HG03103 (cell line): ENCODE measurements around the gene ZIC2.

Experiments used
- ATAC-seq: cut with Tn5 transposase; IDR thresholded peaks from one replicate; pipeline ENCODE4 v1.9.1; 2021; ENCODE audit warnings: low read depth; ENCODE audit not compliant: unreplicated experiment

Gene ZIC2

DNA sequence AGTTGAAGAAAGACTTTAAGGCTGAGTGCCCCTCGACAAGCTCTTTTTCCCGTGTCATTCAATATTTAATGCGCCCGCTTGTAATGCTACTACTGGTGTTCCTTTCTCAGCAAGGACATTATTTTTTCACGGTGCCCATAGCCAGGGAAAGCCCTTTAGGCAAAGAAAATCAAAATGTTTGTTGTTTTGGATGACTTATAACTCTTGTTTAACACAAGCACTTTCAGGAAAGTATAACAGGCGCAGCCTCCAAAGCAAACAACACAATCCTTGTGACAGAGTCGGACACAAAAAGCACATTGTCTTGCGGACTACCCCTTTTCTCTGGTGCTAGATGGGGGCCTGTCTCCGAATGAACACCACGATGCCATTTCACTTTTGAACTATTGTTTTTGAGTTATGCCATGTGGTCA, 22.5 kb upstream of the ZIC2 start:
- no peak for ATAC-seq

DNA sequence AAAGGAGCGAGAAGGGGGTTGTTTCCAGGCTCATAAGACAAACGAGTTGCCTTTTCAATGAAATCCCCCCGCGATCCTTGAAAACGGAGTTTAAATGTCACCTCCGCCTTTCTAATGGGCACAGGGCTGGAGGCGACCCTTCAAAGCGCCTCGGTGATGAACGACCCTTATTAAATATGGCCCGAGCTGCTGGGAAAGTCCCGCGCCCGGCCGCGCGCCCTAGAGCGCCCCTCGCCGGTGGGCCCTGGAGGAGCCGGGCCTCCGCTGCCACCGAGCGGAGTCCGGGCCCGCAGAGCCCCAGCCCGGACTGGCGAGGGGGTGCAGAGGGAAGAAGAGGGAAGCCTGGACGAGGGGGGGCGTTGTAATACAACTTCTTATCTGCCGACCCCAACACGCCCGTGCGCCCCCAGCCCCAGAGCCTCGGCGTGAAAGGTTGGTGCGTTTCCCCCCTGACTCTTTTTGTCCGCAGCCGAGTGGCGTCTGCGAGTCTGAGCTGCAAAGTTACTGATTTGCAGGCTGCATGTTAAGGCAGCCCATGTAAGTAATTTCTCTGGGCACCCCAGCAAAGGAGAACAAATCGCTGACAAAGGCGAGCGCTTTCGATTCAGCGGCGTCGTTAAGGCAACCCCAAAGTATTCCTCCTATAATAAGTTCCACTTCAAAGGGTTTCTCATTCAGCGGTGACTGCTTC, 21.9 kb upstream of the ZIC2 start:
- ATAC-seq = no peak

DNA sequence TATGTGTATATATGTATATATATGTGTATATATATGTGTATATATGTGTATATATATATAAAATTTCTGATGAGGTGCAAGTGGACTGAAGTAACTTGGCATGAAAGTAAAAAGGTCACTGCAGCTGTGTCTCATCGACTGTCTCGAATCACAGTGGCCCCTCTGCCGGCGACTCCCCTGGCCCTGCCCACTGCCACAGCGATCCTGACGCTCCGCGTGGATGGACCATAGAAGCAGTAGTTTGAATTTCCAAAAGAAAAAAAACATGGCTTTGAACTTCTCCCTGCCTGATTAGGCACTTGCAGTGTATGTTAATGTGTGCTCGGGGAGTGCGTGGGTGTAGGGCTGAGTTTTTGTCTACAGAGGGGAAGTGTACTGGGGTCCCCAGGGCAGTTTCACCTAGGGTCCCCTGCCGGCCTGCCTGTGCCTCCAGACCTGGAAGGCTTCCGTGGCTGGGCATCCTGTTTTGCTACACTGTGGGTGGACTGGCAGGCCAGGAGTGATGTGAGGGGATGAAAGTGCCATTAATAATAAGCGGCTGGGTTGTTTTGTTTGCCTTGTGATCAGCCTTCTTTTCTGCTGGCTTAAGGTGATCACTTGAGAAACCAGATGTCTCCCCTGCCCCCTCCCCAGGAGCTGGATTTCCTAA, 20.8 kb upstream of the ZIC2 start:
- ATAC-seq = no peak

DNA sequence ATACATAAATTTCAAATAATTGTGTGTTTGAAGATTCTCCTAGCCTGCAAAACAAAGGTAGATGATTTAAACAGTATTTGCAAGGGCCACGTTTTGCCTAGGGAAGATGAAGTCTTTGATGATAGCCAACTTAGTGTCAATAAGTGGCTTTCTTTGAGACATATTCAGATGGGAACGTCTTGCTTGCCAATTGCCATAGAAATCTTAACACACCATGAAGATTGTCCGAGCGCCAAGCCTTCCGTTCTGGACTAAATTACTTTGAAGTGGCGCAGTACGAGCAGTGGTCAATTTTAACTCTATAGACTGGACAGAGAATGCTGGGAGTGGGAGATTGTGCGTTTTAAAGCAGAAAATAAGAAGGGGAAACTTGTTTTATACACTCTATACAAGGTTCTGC, 19.9 kb upstream of the ZIC2 start:
- no peak for ATAC-seq

DNA sequence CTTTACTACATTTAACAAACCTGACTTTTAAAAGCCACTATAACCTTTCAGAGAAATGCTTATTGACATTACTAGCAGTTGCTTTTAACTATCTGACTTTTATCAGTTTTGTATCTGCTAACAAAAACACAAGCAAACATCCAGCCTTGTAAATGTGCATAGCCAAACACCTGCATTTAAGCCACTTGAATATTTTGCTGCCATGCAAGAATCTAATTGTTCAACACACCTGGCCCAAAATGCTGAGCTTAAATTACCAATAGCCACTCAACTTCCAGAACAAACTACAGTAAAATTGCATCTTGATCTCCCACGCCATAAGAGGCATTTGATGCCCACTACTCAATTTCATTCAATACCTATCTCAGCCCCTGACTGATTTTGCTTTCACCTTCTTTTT, 19.3 kb upstream of the ZIC2 start:
- no peak for ATAC-seq

DNA sequence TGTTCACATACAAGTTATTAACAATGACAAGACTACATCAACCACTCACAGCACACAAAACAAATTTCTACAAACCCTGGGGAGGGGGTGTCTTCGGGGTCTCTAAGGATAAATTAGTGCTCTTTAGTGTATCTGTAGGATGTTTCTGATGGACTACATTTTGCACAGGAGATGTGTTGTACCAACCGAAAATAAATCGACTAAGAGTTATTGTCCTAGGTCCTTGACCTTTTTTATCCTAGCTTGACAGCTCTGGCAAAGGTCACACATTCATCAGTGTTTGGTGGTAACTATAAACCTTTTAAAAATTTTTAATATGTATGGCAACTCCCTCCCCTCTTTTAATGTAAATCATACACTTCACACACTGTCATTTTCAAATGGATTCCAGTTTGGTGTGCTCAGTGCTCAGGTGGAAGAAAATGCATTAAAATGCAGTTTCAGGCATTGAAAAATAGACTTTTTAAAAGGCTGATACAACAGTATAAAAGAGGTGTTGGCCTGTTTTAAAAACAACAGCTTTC, 17.7 kb upstream of the ZIC2 start:
- no peak for ATAC-seq

DNA sequence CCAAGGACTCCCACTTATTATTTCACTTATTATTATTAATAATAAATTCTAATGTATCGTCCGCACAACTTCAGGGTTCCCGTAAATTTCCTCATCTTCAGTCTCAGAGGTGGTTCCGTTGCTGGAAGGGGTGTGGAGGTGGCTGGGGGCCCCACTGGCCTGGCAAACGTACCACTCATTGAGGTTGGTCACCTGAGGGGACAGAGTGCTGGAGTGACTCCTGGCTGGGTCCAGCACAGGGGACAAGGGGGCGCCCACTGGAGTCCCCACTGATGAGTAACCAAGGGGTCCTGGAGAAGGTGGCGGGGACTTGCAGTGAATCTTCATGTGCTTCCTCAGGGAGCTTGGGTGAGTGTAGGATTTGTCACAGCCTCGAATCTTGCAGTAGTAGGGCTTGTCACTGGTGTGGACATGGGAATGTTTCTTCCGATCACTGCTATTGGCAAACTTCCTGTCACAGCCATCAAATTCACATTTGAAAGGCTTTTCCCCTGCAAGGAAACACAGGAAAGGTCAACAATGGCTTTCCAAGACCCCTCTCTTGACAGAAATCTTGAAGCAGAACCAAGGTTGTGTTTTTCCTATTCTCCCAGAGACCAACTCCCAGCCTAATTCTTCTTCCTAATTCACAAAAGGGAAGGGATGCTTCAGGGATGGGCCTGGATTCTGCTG, 16.1 kb upstream of the ZIC2 start:
- ATAC-seq = no peak

DNA sequence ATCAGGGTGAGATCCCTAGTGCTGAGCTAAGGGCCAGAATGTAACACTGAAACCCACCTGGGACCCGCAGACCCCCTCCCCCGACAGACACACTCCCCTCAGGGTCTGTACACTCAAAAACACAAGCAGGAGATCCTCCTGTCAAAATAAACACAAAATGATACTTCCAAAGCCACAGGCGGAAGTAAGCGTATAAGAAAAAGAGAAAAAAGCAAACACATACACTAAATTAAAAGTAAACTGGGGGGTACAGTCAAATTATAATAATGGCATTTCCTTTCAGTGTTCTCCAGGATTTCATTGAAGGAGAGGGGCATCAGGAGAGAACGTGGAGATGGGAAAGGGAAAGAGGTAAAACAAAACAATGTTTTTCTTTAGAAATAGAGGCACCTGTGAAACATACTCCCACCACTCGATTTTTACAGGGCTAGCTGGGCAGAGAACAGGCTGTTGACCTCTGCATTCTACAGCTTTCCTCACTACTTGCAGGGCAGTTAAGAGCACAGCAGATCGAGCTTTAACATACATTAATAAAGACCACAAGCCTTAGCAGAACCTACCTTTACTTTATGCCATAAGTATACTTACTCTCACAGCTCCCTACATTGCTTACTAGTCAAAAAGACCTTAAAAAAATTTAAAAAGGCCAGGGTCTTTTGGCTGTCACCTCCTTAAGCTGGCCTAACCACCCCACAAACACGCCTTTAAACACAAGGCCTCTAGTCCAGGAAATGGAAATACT, 15.3 kb upstream of the ZIC2 start:
- no peak for ATAC-seq

DNA sequence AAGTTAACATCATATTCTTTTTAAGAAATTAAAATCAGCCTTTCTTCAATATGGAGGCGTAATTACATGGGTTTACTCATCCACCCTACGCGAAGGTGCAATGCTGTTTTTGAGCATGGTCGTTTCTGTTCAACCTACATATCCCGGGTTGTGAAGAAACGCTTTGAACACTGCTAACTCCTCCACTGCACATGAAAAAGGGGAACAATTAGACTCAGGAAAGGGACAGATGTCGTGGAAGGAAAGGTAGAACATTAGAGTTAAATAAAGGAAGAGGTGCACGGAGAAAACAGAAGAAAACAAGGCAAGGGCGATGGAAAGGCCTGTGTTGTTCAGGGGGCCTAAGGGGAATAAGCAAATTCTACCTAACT, 14.1 kb upstream of the ZIC2 start:
- no peak for ATAC-seq

DNA sequence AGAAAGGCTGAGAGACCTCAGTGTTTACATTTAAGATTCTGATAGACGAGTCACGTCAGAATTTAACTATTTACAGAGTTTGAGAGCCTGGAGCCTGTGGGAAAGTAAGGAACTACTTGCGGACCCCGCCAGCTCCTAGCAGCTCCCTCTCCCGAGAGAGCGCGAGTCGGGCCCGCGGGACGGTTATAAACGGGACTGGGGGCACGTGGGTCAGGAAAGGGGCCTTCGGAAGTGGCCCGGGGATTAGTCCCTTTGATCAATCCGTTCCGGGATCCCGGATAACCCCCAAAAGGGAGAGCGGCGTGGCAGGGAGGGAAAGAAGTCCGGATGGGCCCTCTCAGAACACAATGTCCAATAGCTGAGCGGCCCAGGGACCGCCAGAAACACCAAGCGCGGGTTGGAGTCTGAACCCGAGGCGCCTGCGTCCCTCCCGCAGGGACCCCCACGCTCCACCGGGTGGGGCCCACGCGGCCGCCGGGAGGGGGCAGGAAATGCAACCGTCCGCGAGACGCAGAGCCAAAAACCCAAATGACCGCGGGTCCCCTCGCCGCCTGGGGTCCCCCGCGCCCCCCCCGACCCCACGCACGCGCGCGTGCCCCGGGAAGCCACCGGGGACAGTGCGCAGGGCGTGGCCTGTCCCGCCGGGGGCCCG, 13.6 kb upstream of the ZIC2 start:
- ATAC-seq = no peak

DNA sequence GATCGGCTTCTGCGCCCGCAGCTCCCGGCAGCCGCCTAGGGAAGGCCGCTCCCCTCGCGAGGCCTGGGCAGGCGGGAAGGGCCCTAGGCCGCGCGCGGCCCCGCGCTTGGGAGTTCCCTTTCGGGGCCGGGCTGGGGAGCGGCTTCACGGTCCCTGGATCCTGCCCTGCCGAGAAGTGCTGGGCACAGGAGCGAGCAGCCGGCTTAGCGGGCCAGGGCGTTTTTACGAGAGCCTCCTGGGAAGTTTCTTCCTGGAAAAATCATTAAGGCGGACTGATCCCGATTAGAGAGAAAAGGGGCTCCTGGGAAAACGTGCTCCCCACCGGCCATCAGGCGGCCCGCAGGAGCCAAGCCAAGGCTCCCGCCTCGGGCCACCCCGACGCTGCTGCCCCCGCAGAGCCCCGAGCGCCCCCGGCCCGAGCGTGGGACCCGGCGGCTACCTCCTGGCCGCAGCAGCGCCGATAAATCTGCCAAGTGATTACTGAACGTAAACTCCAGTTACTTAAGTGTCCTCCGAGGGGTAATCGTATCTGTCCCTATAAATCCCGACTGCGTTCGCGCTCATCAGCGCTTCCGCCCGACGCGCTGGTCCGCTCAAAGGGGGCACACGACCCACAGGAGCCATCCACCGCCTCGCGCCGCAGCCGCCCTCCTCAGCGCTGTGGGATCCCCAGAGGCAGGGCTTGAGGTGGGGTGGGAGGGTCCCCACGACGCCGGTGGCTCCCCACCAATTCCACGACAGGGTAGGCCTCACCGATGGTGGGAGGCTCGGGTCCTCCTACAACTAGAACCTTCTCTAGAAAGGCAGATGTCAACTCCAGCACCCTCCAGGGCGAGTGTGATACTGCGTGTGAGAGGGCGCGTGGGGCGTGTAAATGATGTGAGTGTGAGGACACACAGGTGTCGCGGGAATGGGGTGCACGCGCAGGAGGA, 12.8 kb upstream of the ZIC2 start:
- no peak for ATAC-seq

DNA sequence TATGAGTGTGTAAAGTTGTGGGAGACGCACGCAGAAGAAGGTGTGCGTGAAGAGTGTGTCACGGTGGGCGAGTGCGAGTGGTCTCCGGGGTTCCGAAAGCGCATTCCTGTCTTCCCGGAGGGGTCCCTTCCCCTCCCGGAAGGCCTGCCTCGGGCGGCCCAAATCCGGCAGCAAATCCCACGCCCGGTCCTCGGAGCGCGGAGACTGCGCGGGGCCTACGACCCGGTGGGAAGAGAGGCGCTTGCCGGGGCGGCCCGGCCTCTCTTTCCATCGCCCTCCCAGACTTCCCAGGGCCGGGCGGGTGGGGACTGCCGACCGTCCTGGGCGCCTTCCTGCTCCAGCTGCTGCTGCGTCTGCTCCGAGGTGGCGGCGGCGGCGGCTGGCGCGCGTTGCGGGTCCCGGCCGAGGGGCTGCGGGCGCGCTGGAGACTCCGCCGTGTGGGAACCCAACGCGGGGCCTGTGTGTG, 12.1 kb upstream of the ZIC2 start:
- ATAC-seq = no peak

DNA sequence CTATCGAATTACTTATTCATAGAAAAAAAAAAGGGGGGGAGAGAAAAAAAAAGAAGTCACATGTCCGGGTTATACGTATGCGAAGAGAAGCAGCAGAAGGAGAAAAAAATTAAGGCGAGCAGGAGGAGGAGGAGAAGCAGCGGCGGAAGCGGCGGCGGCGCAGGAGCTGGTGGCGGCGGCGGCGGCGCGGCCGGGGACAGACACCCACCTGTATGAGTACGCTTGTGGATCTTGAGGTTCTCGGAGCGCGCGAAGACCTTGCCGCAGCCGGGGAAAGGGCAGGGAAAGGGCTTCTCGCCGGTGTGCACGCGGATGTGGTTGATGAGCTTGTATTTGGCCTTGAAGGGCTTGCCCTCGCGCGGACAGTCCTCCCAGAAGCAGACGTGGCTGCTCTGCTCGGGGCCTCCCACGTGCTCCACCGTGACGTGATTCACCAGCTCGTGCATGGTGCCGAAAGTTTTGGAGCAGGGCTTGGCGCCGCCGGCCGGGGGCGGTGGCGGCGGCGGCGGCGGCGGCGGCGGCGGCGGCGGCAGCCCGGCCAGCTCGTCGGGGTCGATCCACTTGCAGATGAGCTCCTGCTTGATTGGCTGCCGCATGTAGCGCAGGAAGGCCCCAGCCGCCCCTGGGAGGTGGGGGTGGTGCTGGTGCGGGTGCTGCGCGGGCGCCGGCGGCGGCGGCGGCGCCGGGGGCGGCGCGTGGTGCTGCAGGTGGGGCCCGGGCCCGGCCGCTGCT, 11.5 kb upstream of the ZIC2 start:
- no peak for ATAC-seq

DNA sequence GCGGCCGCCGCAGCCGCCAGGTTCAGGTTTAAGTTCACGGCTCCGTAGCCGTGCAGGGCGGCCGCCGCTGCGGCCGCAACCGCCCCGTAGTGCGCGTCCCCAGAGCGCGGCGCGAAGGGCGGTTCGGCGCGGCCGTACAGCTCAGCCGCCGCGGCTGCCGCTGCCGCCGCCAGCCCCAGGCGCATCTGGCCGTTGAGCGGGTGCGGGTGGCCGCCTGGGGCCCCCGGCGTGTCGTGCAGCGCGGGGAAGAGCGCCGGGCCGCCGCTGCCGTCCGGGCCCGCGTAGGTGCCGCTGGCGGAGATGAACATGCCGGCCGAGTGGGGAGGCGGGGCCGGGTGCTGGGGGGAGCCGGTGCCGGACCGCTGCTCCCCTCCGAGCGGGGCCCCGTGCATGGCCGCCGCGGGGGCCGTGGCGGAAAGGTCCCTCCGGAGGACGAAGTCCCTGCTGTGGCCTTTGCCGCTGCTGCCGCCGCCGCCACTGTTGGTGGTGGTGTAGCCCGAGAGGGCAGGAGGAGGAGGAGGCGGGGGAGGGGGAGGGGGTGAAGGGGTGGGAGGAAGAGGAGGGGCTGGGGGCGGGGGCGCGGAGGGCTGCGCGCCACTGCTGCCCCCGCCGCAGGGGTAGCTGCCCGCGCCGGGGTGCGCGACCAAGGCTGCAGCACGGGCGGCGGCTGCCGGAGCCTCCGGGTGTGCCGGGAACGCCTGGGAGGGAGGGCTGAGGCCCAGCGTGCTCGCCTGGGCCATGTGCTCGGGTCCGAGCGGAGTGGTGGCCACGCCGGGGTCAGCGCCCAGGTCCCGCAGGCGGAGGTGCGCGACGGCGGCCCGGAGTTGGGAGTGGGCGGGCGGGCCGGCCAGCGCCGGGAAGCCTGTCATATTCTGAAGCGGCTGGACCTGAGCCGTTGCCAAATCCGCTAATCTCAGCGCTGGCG, 10.7 kb upstream of the ZIC2 start:
- ATAC-seq = no peak

DNA sequence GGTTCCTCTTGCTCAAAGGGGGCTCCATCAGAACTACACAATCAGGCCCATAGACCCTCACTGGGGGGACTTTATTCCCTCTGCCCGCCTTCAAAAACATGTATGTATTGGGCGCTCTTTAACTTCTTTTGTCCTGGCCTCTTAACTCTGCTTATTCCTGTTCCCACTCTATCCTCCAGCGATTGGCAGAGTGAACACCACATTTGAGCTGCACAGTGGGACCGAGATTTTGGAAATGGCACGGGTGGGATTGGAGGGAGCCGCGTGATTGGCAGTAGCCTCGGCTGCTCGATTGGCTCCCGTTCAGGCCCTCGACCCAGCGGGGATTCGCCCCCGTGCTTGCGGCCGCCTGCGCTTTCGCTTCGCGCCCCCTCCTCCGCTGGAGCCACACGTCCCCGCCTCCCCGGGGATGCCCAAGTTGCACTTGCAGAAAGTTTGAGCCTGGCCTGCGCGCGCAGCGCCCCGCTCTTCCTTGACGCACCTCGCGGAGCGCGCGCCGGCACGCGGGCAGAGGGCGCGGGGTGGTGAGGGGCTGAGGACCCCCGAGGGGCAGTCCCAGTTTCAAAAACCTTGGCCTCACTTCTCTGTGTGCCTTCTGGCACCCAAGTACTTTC, 9.9 kb upstream of the ZIC2 start, which contains the start of gene ZIC5:
ZIC5 (minus strand) TSS at position 192 of the 614 bp plus-strand sequence; CDS start at position 28, 164 bp downstream.
- ATAC-seq = no peak

DNA sequence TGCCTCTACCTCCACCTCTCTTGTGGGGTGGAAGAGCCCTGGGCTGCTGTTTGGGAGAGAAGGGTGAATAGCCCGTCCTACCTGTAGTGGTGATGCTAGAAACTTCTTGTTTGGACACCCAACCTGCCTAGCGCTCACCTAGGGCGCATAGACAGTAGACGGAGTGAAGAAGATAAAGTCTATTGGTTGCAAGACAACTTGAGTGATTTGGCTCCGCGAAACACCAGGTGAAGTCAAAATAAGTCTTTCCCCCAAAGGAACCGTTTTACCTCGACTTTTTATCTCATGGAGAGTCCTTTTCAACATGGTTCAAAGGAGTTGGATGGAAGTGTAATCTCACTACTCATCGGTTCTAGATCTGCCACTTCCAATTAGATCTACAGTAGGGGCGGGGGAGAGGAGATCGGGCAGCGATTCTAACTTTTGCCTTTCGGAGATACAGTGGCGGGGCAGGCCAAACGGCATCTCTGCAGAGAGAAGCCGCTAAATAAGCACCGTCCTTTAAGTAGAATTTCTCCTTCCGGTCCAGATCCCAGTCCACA, 9.3 kb upstream of the ZIC2 start:
- no peak for ATAC-seq
